ENCODE measurements around the gene SLC7A1.

SLC7A1 gene

DNA sequence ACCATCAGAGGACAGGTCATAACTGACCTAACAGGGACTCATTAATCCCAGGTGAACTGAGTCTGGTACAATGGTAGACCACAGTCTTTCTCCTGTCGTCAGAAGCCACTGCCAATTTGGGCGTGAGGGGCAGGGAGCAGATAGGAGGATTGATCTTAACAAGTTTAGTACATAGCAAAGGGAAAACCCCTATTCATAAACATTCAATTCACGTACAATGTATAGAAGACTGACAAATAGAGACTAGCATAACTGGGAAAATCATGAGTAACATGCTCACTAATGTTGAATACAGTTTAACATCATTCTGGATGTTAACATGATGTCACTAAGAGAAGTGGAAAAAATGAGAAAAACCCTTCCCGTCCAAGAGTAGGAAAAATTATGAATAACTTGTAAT is 54.1 kb downstream of the SLC7A1 start:
- no peak overlapping the region for H3K4me3 ChIP-seq (ENCODE audit: low read depth, low read length)
- no peak for DNase-seq (ENCODE audit: low read depth)

DNA sequence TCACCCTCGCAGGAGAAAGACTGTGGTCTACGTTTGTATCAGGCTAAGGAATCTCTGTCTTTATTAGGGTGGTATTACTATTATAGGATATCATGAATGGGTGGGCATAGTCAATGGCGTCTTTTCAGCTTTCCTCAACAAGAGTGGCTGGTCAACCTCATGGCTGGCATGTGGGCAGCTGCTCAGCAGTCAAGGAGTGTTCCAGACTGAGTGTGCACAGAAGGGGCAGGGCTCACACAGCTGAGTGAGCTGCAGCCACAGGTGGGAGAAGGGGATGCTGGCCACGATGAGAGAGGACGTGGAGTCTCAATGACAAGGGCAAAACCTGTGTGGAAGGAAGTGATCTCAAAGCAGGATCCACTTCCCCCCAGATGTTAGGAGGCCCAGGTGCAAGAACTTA is 54.7 kb downstream of the SLC7A1 start:
- H3K4me3 ChIP-seq (ENCODE audit: low read depth, low read length) = no peak overlapping the region
- DNase-seq (ENCODE audit: low read depth) = no peak
- TF ChIP-seq, protein P1, sequence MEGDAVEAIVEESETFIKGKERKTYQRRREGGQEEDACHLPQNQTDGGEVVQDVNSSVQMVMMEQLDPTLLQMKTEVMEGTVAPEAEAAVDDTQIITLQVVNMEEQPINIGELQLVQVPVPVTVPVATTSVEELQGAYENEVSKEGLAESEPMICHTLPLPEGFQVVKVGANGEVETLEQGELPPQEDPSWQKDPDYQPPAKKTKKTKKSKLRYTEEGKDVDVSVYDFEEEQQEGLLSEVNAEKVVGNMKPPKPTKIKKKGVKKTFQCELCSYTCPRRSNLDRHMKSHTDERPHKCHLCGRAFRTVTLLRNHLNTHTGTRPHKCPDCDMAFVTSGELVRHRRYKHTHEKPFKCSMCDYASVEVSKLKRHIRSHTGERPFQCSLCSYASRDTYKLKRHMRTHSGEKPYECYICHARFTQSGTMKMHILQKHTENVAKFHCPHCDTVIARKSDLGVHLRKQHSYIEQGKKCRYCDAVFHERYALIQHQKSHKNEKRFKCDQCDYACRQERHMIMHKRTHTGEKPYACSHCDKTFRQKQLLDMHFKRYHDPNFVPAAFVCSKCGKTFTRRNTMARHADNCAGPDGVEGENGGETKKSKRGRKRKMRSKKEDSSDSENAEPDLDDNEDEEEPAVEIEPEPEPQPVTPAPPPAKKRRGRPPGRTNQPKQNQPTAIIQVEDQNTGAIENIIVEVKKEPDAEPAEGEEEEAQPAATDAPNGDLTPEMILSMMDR (IDR thresholded peaks at IDR 0.05; ENCODE audit: insufficient read depth, low read depth, low read length, missing control alignments) = no peak

More for the DNA sequence above, 54.1 kb downstream of the SLC7A1 start:
- TF ChIP-seq, protein P1 (IDR thresholded peaks at IDR 0.05; ENCODE audit: insufficient read depth, low read depth, low read length, missing control alignments) = no peak

DNA sequence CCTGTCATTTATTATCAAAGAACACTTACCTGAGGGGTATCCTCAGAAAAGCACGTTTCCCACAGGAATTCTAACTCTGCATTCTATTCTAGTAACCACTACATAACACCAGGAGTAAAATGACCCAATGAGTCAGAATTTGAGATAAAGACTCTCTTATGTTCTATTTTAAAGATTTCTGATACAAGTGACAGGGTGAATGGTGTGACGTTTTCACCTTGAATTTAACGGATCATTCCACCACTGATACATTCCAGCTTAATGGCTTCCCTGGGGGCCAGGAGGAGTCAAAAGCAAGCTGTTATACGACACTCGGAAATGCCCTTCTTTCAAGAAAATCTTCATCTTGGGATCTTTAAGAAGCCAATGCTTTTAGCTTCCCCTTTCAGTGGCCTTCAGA is 55.2 kb downstream of the SLC7A1 start:
- TF ChIP-seq, protein P1 (IDR thresholded peaks at IDR 0.05; ENCODE audit: insufficient read depth, low read depth, low read length, missing control alignments) = no peak
- DNase-seq (ENCODE audit: low read depth) = no peak
- H3K4me3 ChIP-seq (ENCODE audit: low read depth, low read length) = no peak overlapping the region

DNA sequence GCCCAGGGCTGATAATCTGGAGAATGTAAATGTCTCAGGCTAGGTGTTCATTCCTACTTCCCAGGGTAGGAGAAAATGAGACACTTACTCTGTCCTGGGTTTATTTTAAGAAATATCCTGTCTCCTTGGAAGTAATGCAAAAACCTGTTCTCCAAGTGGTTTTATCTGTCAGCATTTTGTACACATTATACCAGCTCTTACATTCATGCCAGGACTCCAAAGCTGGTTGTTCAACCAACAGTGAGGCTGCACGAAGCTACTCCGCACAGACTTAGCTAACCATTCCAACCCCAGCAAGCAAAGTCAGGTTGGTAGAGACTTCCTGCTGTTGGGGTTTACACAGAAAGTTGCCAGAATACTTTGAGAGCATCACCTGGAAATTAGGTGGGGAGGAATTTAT is 55.6 kb downstream of the SLC7A1 start:
- TF ChIP-seq, protein P1 (IDR thresholded peaks at IDR 0.05; ENCODE audit: insufficient read depth, low read depth, low read length, missing control alignments) = no peak
- no peak for DNase-seq (ENCODE audit: low read depth)
- H3K4me3 ChIP-seq (ENCODE audit: low read depth, low read length) = no peak overlapping the region

DNA sequence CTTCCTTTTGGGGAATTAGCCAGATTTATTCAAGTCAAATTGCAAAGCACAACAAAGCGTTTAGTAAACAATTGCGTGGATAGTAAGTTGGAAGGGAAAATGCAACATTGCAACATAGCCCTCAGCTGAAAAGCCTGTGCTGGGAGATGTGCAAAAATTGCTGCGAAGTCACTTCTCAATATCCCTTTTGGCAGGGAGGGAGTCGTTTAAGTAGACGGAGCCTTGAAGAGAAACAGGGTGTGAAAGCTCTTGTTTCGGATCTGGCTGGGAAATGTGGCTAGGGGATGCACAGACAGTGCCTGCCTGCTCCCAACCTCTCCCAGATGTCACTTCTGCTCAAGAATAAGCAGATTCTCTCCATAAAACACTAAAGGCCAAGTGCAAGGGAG is 56.8 kb downstream of the SLC7A1 start:
- TF ChIP-seq, protein P1 (IDR thresholded peaks at IDR 0.05; ENCODE audit: insufficient read depth, low read depth, low read length, missing control alignments) = no peak

DNA sequence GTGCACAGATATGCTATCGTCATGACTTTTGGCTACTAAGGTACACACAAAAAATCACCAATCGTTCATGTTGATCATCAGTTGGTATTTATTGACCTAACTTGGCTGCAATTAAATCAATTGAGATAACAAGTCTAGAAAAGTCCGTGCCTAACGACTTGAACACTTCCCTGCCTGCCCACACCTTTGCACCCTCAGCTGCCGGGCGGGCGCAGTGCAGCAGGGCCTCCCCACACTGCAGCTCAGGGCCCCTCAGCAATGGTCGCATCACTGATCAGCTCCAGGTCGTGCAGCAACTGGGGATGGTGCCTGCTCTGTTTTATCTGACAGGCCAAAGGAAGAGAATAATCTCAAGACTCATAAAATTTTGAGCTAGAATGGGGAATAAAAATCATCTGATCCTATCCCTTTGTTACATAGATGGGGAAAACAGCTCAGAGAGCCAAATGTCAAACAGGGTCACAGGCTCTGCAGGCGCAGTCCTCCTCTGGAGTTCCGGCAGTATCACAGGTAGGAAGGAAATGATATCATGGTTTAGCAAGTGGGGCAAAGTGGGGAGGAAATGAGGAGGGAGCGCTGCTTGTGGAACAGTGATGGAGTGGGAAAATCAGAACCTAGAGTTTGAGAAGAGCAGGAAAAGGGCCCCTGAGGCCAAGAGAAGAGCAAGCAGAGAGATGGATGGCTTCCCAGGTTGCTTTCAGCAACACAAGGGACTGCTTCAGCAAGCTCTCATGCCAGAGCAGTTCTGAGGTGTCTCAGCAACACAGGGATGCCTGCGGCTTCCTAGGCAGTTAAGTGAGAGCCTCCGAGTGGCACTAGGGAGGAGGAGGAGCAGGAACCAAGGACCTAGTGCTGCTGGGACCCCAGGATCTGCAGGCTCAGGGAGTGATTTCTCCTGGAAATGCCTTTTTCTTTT is 57.5 kb downstream of the SLC7A1 start:
- no peak for DNase-seq (ENCODE audit: low read depth)
- TF ChIP-seq, protein P1 (IDR thresholded peaks at IDR 0.05; ENCODE audit: insufficient read depth, low read depth, low read length, missing control alignments) = no peak
- H3K4me3 ChIP-seq (ENCODE audit: low read depth, low read length) = no peak overlapping the region

More for the DNA sequence above, 56.8 kb downstream of the SLC7A1 start:
- DNase-seq (ENCODE audit: low read depth) = no peak
- no peak overlapping the region for H3K4me3 ChIP-seq (ENCODE audit: low read depth, low read length)

Data from GM12865 (cell line).